ENCODE measurements around the gene HLCS.

DNA sequence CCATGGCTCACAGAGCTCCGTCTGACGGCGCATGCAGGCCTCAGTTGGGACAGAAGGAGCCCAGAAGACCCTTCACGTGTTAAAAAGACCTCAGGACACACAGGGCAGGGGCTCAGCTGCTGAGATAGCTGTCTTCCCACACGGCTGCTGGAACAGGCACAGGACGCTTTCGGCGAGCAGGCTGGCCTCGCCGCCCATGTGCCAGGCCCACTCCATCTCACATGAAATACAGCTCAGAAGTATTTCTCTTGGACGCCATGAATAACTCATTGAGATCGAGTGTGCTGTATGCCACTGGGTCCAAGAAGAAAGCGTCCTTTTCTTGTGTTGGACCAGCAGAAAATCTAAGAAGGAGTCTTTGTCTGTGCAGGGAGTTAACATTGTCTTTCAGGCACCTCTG, 198.0 kb downstream of the HLCS start:
- TF ChIP-seq CTCF (IDR thresholded peaks at IDR 0.05), result no peak
- TF ChIP-seq EZH2 (IDR thresholded peaks at IDR 0.05), result no peak
- no peak for TF ChIP-seq EZH2phosphoT487 (IDR thresholded peaks at IDR 0.05)
